ENCODE measurements around the gene STX16. TPM values are rescaled to one million over a fixed set of nuclear protein-coding genes. Genes with fewer than 3 reads are reported as not detected.
A peak's percentile ranks its signal among the peaks of the same experiment; 100 is the strongest.

STX16 gene
- total RNA-seq, 1 donor, result 26.5 TPM

- H3K4me3 ChIP-seq (ENCODE audit: low read depth, low read length), result peak overlapping the region; percentile 7
- TF ChIP-seq CTCF (IDR thresholded peaks at IDR 0.05; ENCODE audit: insufficient read depth, low read length), result no peak
- no peak for DNase-seq (ENCODE audit: low read depth)
Observed at GRCh38 chr20:58656831-58657230, 5.7 kb downstream of the STX16 start.

GRCh38 chr20:58657262-58657661, 6.2 kb downstream of the STX16 start:
- no peak overlapping the region for H3K4me3 ChIP-seq (ENCODE audit: low read depth, low read length)
- TF ChIP-seq CTCF (IDR thresholded peaks at IDR 0.05; ENCODE audit: insufficient read depth, low read length), result no peak

GRCh38 chr20:58657986-58658385, 6.9 kb downstream of the STX16 start:
- H3K4me3 ChIP-seq (ENCODE audit: low read depth, low read length), result no peak overlapping the region
- no peak for TF ChIP-seq CTCF (IDR thresholded peaks at IDR 0.05; ENCODE audit: insufficient read depth, low read length)
- no peak for DNase-seq (ENCODE audit: low read depth)

More at GRCh38 chr20:58657262-58657661, 6.2 kb downstream of the STX16 start:
- no peak for DNase-seq (ENCODE audit: low read depth)

GRCh38 chr20:58658760-58659159, 7.7 kb downstream of the STX16 start:
- no peak overlapping the region for H3K4me3 ChIP-seq (ENCODE audit: low read depth, low read length)
- TF ChIP-seq CTCF (IDR thresholded peaks at IDR 0.05; ENCODE audit: insufficient read depth, low read length), result no peak
- no peak for DNase-seq (ENCODE audit: low read depth)

- no peak for TF ChIP-seq CTCF (IDR thresholded peaks at IDR 0.05; ENCODE audit: insufficient read depth, low read length)
- DNase-seq (ENCODE audit: low read depth), result no peak
- no peak overlapping the region for H3K4me3 ChIP-seq (ENCODE audit: low read depth, low read length)
Observed at GRCh38 chr20:58659841-58660240, 8.8 kb downstream of the STX16 start.

- H3K4me3 ChIP-seq (ENCODE audit: low read depth, low read length), result no peak overlapping the region
- TF ChIP-seq CTCF (IDR thresholded peaks at IDR 0.05; ENCODE audit: insufficient read depth, low read length), result no peak
- peak; percentile 39 for DNase-seq (ENCODE audit: low read depth)
Observed at GRCh38 chr20:58660855-58661597, 9.9 kb downstream of the STX16 start.
